ENCODE data around the gene HOXC9.

- TF ChIP-seq CTCF (IDR thresholded peaks at IDR 0.05), result no peak
- TF ChIP-seq POLR2A (IDR thresholded peaks at IDR 0.05), result no peak
- no peak for TF ChIP-seq POLR2AphosphoS5 (IDR thresholded peaks at IDR 0.05; ENCODE audit: insufficient read depth in 1 of 2, low read depth in 1 of 2)
Observed at GRCh38 chr12:53985692-53985993, 14.3 kb upstream of the HOXC9 start.
